ENCODE results near the gene MFSD6L. TPM values are rescaled to one million over a fixed set of nuclear protein-coding genes. Genes with fewer than 3 reads are reported as not detected.

Gene MFSD6L
- total RNA-seq, 1 experiment from 2014 or later: 4.0 TPM

- POLR2A ChIA-PET: no interaction called here
- Mint-ChIP-seq H3K9me3 (0 out of 2 replicates have a peak, but pooled peaks cover 5% of the 10 kb centered on the region), H3K4me1 (peaks cover 25% of the 10 kb centered on the region)
These were observed 36.6 kb upstream of the MFSD6L start for GRCh38 chr17:8835631-8836364.

DNA sequence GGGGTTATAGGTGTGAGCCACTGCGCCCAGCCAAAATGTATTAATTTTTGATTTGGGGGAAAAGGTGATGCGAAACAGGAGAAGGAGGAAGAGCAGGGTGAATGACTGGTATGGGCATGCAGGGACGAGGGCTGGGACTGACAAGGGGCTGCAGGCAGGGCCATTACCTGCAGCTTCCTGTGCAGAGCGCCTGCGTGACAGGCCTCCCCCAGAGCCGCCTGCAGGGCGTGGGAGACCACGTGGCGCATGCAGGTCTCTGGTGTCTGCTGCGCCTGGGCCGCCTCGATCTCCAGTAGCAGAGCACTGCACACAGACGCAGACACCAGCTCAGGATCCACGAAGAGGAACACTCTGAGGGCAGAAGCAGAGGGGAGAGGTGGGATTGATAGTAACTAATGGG, 35.9 kb upstream of the MFSD6L start:
- no peaks in the 10 kb centered on the region for H3K27me3 Mint-ChIP-seq (ENCODE audit: low read depth)
- no peak for DNase-seq (ENCODE audit: low spot score)
- ChIA-PET CTCF (interaction anchor here (1.3 to 3.4 kb wide), 2 partner anchors 36 to 54 kb away, joined by 4 to 12 read pairs; partner anchors contain the start of gene MFSD6L), POLR2A (no interaction called here)
- no peak for ATAC-seq
- peaks cover 25% of the 10 kb centered on the region for H3K4me1 Mint-ChIP-seq
- H3K27ac Mint-ChIP-seq: no peak overlapping the region
- no peaks in the 10 kb centered on the region for H3K36me3 Mint-ChIP-seq
- H3K9me3 Mint-ChIP-seq: 0 out of 2 replicates have a peak, but pooled peaks cover 5% of the 10 kb centered on the region
- no peak overlapping the region for H3K4me3 Mint-ChIP-seq
- TF ChIP-seq RORB (CRISPR knock-in tag; IDR thresholded peaks at IDR 0.05): no peak
- TF ChIP-seq ZMAT4 (CRISPR knock-in tag; IDR thresholded peaks at IDR 0.05): no peak
- no peak for TF ChIP-seq ZNF425 (CRISPR knock-in tag; conservative IDR thresholded peaks at IDR 0.05)
- TF ChIP-seq TP53 (CRISPR knock-in tag; IDR thresholded peaks at IDR 0.05): no peak
- TF ChIP-seq CTCF (IDR thresholded peaks at IDR 0.05): no peak
- TF ChIP-seq ATF6 (CRISPR knock-in tag; IDR thresholded peaks at IDR 0.05): no peak
- no peak for TF ChIP-seq FOXP1 (CRISPR knock-in tag; IDR thresholded peaks at IDR 0.05; ENCODE audit: borderline replicate concordance)

More at GRCh38 chr17:8835631-8836364, 36.6 kb upstream of the MFSD6L start:
- Mint-ChIP-seq H3K27me3 (ENCODE audit: low read depth) (no peaks in the 10 kb centered on the region), H3K27ac (no peak overlapping the region), H3K4me3 (no peak overlapping the region), H3K36me3 (no peaks in the 10 kb centered on the region)
- TF ChIP-seq NR2C2 (CRISPR knock-in tag; IDR thresholded peaks at IDR 0.05) (no peak), NR1H2 (CRISPR knock-in tag; IDR thresholded peaks at IDR 0.05) (no peak), RORB (CRISPR knock-in tag; IDR thresholded peaks at IDR 0.05) (no peak), SMAD4 (CRISPR knock-in tag; IDR thresholded peaks at IDR 0.05) (no peak), ZNF121 (CRISPR knock-in tag; IDR thresholded peaks at IDR 0.05) (no peak), CBFB (CRISPR knock-in tag; IDR thresholded peaks at IDR 0.05; ENCODE audit: low read depth) (no peak), ZNF532 (CRISPR knock-in tag; IDR thresholded peaks at IDR 0.05; ENCODE audit: borderline replicate concordance) (no peak)
- TF ChIP-seq, protein P1, sequence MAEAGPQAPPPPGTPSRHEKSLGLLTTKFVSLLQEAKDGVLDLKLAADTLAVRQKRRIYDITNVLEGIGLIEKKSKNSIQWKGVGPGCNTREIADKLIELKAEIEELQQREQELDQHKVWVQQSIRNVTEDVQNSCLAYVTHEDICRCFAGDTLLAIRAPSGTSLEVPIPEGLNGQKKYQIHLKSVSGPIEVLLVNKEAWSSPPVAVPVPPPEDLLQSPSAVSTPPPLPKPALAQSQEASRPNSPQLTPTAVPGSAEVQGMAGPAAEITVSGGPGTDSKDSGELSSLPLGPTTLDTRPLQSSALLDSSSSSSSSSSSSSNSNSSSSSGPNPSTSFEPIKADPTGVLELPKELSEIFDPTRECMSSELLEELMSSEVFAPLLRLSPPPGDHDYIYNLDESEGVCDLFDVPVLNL (CRISPR knock-in tag; IDR thresholded peaks at IDR 0.05; ENCODE audit: borderline replicate concordance, low read depth): no peak
- TF ChIP-seq, protein P2, sequence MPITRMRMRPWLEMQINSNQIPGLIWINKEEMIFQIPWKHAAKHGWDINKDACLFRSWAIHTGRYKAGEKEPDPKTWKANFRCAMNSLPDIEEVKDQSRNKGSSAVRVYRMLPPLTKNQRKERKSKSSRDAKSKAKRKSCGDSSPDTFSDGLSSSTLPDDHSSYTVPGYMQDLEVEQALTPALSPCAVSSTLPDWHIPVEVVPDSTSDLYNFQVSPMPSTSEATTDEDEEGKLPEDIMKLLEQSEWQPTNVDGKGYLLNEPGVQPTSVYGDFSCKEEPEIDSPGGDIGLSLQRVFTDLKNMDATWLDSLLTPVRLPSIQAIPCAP (CRISPR knock-in tag; IDR thresholded peaks at IDR 0.05): no peak
- TF ChIP-seq, protein P3, sequence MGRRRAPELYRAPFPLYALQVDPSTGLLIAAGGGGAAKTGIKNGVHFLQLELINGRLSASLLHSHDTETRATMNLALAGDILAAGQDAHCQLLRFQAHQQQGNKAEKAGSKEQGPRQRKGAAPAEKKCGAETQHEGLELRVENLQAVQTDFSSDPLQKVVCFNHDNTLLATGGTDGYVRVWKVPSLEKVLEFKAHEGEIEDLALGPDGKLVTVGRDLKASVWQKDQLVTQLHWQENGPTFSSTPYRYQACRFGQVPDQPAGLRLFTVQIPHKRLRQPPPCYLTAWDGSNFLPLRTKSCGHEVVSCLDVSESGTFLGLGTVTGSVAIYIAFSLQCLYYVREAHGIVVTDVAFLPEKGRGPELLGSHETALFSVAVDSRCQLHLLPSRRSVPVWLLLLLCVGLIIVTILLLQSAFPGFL (CRISPR knock-in tag; IDR thresholded peaks at IDR 0.05; ENCODE audit: borderline replicate concordance): no peak
- CTCF ChIA-PET: interaction anchor here (1.3 to 3.4 kb wide), 2 partner anchors 37 to 53 kb away, joined by 4 to 12 read pairs; partner anchors contain the start of gene MFSD6L
- DNase-seq (ENCODE audit: low spot score) (no peak), ATAC-seq (no peak)

Measured in WTC11 (cell line).